Measurements from ENCODE around the gene MRPS21.

MRPS21 gene

GRCh38 chr1:150293433-150294253, at the start of gene MRPS21:
MRPS21 (plus strand) TSS chr1:150293861; CDS start chr1:150294367, 506 bp downstream.
- peak; percentile 91 for DNase-seq

DNA sequence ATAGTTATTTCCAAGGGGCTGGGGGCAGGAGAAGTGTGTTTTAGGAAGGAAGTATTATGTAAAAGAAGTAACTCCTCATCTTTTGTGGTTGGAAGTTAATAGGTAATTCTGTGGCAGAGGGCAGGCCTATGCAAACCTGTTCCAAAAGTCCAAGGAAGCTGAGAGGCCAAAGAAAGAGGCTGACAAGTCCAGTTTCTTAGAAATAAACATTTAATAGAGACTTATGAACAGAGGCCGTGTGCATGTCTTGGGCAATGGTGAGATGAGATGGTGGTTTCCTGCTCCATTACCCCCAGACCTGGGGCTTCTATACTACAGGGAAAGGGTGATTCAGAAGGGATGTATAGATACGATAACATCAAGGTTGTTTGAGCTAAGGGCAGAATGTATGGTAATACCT, 43.7 kb upstream of the MRPS21 start:
- DNase-seq = no peak

GRCh38 chr1:150256198-150256553, 37.5 kb upstream of the MRPS21 start:
- DNase-seq = no peak

DNA sequence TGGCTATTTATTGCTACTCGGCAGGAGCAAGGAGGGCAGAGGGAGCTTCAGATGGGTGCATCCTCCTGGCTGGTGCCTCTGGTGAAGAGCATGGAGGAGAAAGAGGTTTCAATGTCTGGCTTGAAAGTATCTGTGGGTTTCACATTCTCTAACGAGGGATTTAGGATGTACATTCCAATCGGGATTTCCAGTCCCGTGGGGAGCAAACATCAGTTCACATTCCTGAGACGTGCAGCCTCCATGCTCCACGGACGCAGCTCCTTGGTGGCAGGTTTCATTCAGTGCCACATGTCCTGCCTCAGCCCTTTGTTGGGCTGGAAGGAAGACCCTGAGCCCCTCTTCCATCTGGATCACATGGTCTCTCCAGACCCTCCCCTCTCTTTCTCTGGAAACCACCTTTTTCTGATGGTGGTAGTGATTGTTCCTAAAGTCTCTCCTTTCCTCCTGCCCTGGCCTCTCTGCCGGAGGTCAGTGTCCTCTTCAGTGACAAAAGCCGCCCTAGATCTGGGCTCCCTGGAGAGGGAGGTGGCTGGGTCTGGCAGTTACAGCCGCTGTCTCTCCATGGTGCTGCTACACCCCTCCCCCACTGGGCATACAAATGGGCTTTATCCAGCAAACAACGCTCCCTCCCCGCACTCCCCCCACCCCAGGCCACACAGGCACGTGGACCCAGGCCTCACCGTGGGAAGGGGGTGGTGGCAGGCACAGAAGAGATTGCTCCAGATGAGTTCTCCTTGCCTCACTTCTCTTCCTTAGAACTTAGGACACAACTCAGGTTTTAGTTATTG, 36.9 kb upstream of the MRPS21 start:
- DNase-seq = no peak

DNA sequence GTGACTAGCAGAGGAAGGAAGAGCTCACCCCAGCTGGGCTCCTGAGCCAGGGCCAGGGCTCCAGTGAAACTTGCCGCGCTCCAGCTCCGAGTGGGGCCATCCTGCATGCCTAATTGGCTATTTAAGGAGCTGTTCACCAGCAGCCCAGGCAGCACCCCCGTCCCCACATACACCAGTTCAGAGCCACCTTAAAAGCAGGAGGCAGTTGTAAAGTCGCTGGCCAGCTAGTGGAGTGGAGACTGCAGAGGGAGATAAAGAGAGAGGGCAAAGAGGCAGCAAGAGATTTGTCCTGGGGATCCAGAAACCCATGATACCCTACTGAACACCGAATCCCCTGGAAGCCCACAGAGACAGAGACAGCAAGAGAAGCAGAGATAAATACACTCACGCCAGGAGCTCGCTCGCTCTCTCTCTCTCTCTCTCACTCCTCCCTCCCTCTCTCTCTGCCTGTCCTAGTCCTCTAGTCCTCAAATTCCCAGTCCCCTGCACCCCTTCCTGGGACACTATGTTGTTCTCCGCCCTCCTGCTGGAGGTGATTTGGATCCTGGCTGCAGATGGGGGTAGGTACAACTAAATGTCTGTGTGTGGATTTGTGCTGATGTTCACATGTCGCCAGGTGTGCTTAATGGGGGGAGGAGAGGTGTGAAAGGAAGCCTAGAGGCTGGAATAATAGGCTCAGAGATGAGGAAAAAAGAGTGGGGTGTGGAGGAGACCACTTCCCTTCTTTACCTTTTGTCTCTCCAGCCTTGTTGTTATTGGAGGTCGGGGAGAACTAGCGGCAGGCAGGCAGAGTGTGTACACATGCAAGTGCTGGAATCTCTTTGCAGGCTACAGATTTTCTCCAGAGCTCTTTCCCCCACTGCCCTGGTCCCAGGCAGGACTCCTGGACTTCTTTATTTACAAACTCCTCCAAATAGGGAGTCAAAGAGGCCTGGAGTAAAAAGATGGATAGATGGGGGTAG, 35.8 kb upstream of the MRPS21 start, which contains the start of gene CA14:
CA14 (plus strand) TSS at position 151 of the 962 bp plus-strand sequence; CDS start at position 506, 355 bp downstream.
- peak; percentile 57 for DNase-seq

GRCh38 chr1:150259217-150259616, 34.4 kb upstream of the MRPS21 start:
- no peak for DNase-seq

DNA sequence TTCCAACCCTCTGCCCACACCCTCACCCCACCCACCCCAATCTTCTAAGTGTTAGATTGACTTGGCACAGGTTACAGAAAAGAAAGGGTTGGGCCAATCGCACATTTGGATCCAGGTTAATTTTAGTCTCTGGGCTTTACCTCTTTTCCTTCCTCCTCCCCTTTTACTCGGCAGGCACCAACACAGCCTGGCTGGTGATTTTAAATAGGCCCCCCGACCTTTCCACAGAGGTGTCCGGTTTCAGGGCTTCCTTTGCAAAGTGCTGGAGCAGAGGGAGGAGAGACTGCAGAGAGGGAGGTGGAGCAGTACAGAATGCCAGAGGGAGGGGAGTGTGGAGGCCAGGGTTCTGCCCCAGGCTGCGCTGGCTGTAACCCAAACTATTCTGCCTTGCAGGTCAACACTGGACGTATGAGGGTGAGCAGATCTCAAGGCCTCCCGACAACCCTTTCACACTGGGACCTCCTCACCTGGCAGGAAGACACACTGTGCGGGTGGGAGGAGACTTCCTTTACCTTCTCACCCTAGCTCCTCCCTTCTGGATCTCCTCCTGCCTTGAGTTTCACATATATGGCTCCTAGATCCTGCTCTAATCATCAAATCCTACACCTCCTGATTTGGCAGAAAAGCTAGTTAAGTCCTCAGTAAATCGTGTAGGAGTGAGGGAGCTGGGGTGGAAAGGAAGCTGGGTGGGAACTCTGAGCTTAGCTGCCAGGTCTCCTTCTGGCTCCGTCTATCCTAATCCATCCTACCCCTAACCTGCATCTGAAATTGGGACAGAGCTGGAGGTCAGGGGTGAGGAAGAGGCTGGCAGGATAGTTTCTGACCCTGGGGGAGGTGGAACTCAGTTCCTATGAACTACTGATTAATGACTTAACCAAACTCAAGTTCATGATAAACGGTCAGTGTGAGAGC, 33.6 kb upstream of the MRPS21 start:
- DNase-seq = peak; percentile 76

GRCh38 chr1:150261367-150261766, 32.3 kb upstream of the MRPS21 start:
- DNase-seq = no peak

DNA sequence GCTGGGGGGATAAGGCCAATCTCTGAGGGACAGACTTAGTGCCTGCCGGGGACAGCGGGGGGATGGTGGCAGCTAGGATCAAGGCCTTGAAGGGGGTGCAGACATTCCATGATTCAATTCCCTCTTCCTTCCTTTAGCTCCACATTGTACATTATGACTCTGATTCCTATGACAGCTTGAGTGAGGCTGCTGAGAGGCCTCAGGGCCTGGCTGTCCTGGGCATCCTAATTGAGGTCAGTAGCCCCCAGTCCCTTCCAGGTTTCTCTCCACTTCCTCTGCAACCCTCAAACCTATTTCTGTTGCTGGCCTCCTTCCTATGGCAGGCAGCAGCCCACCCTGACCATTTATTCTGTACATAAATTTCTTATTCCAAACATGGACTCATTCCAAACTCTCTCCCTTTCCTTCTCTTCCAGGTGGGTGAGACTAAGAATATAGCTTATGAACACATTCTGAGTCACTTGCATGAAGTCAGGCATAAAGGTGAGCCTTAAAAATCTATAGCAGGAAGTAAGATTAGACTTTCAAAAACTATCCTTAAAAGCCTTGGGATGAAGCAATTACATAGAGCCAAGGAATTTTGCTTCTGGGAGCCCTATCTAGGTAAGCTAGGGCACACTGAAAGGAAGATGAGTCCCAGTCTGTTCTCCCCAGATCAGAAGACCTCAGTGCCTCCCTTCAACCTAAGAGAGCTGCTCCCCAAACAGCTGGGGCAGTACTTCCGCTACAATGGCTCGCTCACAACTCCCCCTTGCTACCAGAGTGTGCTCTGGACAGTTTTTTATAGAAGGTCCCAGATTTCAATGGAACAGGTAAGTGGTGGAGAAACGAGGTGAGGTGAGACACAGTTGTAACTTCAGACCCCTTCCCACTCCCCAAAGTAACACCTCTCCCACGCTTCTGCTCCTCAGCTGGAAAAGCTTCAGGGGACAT, 31.0 kb upstream of the MRPS21 start:
- no peak for DNase-seq

DNA sequence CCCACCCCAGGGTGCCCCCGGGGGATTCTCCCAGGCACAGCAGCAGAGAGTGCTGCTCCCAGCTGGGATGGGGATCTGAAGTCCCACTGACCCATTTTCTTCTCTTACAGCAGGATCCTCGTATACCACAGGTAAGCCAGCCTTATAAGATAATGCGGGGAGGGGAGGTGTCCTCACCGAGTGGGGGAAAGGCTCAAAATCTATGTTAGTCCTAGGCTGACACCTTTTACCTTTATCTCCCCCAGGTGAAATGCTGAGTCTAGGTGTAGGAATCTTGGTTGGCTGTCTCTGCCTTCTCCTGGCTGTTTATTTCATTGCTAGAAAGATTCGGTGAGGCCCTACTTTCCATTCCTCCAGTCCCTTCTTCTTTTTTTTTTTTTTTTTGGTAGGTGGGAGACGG, 30.1 kb upstream of the MRPS21 start:
- no peak for DNase-seq

GRCh38 chr1:150267896-150268295, 25.8 kb upstream of the MRPS21 start:
- no peak for DNase-seq

GRCh38 chr1:150268340-150268704, 25.3 kb upstream of the MRPS21 start:
- DNase-seq = no peak

GRCh38 chr1:150268705-150269403, 24.8 kb upstream of the MRPS21 start, which contains the start of gene APH1A:
APH1A (minus strand) TSS chr1:150269016; CDS start chr1:150268810, 206 bp downstream.
- peak; percentile 94 for DNase-seq

- DNase-seq = no peak
Observed at GRCh38 chr1:150269451-150269850, 24.2 kb upstream of the MRPS21 start.

DNA sequence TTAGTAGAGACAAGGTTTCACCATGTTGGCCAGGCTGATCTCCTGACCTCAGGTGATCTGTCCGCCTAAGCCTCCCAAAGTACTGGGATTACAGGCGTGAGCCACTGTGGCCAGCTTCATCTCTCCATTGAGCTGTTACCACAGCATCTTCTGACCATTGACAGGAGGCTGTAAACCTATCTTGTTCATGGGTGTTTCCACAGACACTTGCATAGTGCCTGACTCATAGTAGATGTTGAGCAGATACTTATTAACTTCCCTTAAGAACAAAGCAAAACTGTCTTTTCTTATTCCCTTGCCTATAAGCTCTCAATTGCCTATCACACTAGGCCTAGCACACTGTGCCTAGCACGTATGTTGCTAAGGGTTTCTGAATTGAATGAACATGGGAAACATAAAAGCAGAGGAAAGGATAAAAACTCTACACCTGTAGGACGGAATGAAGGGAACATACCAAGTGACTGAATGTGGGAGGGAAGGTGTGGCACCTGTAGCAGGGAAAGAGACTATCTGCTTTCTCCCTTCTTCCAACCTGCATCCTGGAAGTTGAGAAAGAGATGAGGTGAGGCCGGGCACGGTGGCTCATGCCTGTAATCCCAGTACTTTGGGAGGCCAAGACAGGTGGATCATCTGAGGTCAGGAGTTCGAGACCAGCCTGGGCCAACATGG, 22.2 kb upstream of the MRPS21 start:
- no peak for DNase-seq

DNA sequence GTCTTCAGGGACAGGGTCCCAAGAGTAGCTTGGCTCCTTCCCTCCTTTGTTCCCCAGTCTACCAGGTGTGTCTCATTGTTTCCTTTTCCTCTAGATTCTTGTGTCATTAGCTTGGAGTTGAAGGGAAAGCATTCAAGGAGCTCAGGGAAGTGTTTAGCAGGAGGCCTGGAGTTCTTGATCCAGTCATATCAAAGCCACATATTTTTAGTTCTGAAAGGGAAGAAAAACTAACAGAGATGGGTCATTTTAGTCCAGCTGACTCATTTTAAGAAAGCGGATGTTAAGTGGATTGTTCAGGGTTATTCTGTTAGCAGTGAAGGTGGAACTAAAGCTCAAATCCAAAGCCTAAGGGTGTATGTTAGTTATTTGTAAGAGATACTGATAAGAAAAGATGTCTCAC, 20.4 kb upstream of the MRPS21 start:
- no peak for DNase-seq

- DNase-seq = no peak
Observed at GRCh38 chr1:150280138-150280707, 13.4 kb upstream of the MRPS21 start.

GRCh38 chr1:150281221-150281757, 12.4 kb upstream of the MRPS21 start:
- DNase-seq = peak; percentile 21
